ENCODE results near the gene NXPE2.
"Not testable (repeated sequence)": the region's sequence is repeated elsewhere in the genome, so short reads cannot be mapped to it uniquely, and the experiment has no call there.

The NXPE2 gene

DNA sequence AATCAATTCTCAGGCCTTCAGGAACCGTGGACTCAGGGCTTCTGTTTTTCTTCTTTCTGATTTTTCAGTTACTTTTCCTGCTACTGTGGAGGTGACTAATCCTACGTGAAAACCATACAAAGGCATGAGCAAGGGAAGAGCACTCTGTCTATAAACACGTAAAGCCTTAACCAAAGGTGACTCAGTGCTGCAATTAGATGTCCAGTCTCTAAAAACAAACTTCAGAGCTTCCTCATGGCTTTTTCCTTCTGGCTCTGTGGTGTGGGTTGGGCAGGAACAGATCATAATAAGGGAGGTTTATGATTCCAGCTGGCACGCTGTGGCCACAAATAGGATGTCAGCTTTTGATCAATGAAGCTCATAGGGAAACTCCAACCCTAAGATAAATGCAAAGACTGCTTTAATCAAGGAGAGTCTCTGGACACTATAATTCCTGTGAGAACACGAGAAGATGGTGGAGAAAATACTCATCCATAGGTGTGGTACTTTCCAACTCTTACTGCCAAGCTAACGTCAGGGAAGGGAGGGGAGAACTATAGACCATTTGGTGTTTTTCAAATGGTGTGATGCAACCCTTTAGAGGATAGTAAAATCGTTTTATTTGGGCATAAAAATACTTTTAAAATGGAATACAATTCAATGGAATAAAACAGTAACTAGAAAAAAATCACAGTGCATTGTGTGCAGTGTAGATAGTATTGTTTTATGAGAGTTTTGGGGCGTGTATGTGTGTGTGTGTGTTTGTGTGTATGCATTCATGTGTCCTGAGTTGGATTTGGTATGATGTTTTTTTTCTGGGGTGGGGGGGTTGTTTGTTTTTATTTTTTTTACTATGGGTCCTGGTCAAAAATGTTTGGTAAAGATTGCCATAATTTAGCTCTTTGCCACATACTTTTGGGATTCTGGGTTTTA is at the start of gene NXPE2:
NXPE2 (plus strand) TSS at position 403 of the 912 bp plus-strand sequence; CDS start at position 452, 49 bp downstream.
- no peak for DNase-seq

DNA sequence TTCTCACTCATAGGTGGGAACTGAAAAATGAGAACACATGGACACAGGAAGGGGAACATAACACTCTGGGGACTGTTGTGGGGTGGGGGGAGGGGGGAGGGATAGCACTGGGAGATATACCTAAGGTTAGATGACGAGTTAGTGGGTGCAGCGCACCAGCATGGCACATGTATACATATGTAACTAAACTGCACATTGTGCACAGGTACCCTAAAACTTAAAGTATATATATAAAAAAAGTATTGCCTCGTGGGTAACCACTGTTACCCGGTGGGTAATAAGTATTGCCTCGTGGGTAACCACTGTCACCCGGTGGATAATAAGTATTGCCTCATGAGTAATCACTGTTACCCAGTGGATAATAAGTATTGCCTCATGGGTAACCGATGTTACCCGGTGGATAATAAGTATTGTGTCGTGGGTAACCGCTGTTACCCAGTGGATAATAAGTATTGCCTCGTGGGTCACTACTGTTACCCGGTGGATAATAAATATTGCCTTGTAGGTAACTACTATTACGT is 46.8 kb upstream of the NXPE2 start:
- DNase-seq, result not testable (repeated sequence)

- not testable (repeated sequence) for DNase-seq
Measured at GRCh38 chr11:114639440-114639839, 38.9 kb upstream of the NXPE2 start.

DNA sequence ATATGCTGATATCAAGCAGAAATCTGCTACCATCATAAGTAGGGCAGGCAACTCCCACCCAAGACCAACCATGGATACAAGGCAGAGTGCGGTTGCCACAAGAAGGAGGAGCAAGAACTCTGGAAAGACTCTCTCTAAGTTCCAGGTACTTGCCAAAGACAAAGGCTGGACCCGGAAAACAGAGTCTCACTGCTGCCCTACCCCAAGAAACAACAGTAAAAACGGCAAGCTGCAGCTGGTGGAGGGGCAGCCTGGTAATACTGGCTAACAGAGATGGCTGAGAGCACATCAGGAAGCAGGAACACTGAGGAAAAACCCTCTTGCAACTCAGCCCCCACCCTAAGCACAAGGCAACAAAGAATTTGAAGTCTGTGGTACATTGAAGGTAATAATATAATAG is 27.7 kb upstream of the NXPE2 start:
- no peak for DNase-seq

GRCh38 chr11:114651145-114651718 is 27.1 kb upstream of the NXPE2 start:
- DNase-seq, result no peak

DNA sequence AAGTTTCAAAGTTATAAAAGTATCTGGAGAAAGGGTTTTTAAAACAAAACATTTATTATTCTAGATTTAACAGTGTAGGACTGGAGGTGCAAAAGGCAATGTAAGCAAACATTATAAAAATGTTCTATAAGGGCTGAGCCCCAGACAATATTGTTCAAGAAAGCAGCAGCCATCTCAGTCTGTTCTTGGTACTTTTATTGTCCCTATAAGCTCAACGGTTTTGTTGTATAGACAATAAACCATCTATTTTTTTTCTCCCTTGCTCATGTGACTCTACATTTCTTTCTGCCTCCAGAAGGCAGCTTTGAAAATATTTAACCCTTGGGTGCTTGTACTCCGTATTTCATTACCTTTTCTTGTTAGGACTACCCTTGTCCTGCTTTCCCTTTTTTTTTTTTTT is 25.2 kb upstream of the NXPE2 start:
- no peak for DNase-seq

DNA sequence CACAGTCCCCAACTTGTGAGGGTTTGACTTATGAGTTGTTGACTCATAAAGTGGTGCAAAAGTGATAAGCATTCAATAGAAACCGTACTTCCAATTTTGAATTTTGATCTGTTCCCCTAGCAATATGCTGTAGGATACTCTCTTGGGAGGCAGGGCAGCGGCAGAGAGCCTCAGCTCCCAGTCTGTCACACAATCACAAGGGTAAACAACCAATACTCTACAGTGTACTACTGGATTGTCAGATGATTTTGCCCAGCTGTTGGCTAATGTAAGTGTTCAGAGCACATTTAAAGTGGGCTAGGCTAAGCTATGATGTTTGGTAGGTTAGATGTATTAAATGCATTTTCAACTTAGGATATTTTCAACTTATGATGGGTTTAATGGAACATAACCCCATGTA is 13.7 kb upstream of the NXPE2 start:
- DNase-seq, result no peak

- DNase-seq, result no peak
Measured at GRCh38 chr11:114666760-114667159, 11.6 kb upstream of the NXPE2 start.

- DNase-seq, result no peak
Measured at GRCh38 chr11:114668109-114668508, 10.2 kb upstream of the NXPE2 start.

- DNase-seq, result no peak
Measured at GRCh38 chr11:114673661-114674060, 4.7 kb upstream of the NXPE2 start.

DNA sequence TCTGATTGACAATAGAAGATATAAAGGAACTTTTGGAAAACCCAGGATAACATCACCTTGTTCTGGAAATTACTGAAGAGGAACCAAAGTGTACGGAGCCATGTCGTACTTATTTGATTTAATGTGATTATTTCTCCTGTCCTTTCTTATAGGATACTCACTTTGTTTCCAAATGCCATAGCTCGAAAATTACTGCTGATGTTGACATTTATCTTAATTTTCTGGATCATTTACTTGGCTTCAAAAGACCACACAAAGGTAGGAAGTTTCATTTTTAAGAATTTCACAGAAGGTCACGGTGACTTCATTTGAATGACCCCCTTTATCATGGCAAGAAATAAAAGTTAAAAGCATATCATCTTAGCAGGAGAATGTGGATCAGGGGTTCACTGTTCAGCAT is 1.2 kb downstream of the NXPE2 start:
- no peak for DNase-seq

DNA sequence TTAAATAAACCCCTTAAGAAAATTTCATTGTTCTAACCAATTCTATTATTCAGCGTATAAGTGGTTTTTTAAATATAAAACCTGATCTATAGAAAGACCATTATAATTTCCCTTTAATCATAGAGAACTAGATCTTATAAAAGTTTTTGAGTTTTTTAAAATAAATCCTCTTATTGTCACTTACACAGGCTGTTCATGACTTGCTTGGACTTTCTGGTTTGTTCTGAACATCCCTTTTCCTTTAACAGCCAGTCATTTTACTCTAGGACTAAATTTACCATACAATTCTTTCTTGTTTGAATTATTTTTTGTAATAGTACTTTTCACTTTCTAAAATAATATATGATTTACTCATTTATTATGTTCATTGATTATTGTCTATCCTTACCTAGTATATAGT is 4.7 kb downstream of the NXPE2 start:
- DNase-seq, result no peak

- no peak for DNase-seq
Measured at GRCh38 chr11:114684636-114685035, 6.3 kb downstream of the NXPE2 start.

- DNase-seq, result no peak
Measured at GRCh38 chr11:114685097-114685496, 6.8 kb downstream of the NXPE2 start.

DNA sequence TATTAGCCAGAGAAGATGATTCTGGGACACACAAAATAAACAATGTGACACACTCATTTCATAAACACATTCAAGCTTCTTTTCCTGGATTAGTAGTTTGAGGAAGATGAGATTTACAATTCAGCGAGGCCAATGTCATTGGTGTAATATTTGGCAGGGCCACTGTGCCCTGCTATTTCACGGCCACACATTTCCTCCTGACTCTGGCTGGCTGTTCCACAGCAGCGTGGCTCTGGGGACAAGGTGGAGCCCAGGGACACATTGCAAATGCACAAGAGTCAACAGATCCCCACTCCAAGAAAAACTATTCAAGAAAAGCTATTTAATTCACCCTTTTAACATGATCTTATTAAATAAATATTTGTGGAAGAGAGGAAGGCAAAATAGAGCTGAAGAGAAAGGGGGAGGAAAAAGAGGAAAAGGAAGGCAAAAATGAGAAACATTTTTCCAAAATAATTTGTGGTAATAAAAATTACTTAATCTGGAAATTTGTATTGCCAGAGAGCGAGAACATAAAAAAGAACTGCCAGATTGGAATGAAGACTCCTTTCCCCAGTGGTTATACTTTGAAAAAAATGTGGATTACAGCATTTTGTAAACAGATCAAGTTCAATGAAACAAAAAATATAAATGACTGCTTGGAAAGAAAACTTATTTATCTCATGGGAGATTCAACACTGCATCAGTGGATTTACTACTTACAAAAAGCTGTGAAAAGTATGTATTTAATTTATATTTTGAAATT is 27.1 kb downstream of the NXPE2 start:
- peak; percentile 15 for DNase-seq

GRCh38 chr11:114709960-114710359 is 31.6 kb downstream of the NXPE2 start:
- no peak for DNase-seq

- DNase-seq, result no peak
Measured at GRCh38 chr11:114713756-114714155, 35.4 kb downstream of the NXPE2 start.

GRCh38 chr11:114719562-114719961 is 41.2 kb downstream of the NXPE2 start:
- DNase-seq, result no peak

GRCh38 chr11:114724916-114725524 is 46.7 kb downstream of the NXPE2 start:
- DNase-seq, result no peak

DNA sequence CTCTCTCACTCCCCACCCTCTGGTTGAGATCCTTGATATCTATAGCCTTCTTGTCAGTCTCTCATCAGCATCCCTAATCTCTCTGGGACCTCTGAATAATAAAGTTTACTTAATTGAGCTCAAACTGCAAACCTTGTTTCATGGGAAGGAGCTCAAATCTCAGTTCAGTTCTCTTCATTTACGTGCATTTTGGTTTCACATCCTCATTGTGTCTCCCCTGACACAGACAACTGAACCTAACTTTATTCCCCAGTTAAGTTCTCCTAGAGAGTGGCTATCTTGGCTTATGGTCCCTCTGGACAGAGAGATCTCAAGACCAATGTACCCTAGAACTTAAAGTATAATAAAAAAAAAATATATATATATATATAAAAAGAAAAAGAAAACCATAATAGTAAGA is 47.3 kb downstream of the NXPE2 start:
- no peak for DNase-seq

- no peak for DNase-seq
Measured at GRCh38 chr11:114736806-114737205, 58.5 kb downstream of the NXPE2 start.

GRCh38 chr11:114738954-114739353 is 60.6 kb downstream of the NXPE2 start:
- peak; percentile 51 for DNase-seq

GRCh38 chr11:114745150-114745671 is 66.9 kb downstream of the NXPE2 start:
- DNase-seq, result no peak

All from NCI-H146 (cell line).